ENCODE data around the gene IL1R1.

IL1R1 gene

DNA sequence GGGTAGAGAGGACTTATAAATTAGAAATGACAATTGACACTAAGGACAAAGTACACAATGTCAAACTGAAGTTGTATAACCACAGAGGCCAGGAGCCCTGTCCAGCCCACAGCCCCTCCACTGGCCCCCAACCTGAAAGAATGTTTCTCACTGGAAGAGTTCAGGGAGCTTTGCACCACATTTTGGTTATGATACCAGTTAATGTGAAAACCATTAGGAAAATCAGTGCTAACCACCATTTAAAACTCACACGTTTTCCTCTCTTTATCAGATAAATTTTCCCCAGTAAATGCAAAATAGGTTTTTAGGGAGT is 38.1 kb downstream of the IL1R1 start:
- Mint-ChIP-seq H3K9me3 (no peaks in the 10 kb centered on the region), H3K4me3 (no peak overlapping the region), H3K27ac (no peak overlapping the region), H3K4me1 (peaks cover 12% of the 10 kb centered on the region), H3K27me3 (ENCODE audit: low read depth) (peaks cover 9% of the 10 kb centered on the region), H3K36me3 (ENCODE audit: low read depth) (peaks cover 14% of the 10 kb centered on the region)
- TF ChIP-seq, protein P1, sequence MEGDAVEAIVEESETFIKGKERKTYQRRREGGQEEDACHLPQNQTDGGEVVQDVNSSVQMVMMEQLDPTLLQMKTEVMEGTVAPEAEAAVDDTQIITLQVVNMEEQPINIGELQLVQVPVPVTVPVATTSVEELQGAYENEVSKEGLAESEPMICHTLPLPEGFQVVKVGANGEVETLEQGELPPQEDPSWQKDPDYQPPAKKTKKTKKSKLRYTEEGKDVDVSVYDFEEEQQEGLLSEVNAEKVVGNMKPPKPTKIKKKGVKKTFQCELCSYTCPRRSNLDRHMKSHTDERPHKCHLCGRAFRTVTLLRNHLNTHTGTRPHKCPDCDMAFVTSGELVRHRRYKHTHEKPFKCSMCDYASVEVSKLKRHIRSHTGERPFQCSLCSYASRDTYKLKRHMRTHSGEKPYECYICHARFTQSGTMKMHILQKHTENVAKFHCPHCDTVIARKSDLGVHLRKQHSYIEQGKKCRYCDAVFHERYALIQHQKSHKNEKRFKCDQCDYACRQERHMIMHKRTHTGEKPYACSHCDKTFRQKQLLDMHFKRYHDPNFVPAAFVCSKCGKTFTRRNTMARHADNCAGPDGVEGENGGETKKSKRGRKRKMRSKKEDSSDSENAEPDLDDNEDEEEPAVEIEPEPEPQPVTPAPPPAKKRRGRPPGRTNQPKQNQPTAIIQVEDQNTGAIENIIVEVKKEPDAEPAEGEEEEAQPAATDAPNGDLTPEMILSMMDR (IDR thresholded peaks at IDR 0.05; ENCODE audit: unreplicated experiment in 3 of 3) = no peak

DNA sequence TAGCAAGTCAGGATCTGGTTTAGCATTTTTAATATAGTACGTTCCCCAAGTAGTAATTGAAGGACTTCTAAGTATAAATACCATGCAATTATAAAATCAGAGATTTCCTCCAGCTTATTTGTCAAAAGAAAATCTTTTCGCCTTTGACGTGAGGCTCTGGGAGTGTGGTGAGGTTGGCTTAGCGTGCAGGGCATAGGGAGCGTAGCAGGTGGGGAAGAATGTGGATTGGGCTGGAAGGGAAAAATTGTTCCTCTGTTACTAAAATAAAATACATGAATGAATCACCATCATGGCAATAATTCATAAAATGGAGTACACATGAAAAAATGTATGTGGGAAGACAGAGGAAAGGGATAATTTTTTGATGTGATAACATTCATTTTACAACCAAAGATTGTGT is 38.8 kb downstream of the IL1R1 start:
- TF ChIP-seq, protein P1 (IDR thresholded peaks at IDR 0.05; ENCODE audit: unreplicated experiment in 3 of 3) = no peak
- Mint-ChIP-seq H3K36me3 (ENCODE audit: low read depth) (peaks cover 9% of the 10 kb centered on the region), H3K9me3 (no peaks in the 10 kb centered on the region), H3K4me1 (peaks cover 12% of the 10 kb centered on the region), H3K27me3 (ENCODE audit: low read depth) (peaks cover 13% of the 10 kb centered on the region), H3K4me3 (no peak overlapping the region), H3K27ac (no peak overlapping the region)

DNA sequence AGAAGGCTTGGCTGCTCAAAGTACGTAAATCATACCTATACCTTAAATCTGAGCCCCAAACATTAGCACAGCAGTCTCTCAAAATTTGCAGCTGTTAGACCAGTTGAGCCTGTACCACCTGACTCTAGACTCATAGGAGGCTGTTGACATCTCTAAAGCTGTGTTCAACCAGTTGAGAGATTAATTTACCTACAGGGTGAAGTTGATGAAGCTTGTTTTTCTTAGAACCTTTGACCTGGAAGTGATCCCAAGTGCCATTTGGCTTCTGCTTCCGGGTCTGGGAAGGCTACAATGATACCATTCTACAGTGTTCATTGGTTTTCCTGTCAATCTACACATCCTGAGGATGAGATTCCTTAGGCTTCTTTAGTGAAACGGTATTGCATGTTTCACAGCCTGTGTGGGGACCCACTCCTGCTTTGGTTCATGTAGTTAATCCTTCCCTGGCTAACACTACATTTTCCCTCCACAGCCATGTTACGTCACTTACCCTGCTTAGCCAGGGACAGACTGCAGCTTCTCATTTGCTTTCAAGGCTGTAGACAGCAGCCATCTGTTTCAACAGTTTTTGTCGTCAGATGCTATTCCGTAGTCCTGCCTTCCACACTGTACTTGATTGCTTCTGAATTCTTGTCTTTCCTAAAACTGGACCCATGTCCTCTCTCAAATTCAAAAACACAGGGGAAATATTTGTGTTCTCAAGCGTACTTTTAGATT is 39.5 kb downstream of the IL1R1 start:
- peaks cover 18% of the 10 kb centered on the region for H3K27me3 Mint-ChIP-seq (ENCODE audit: low read depth)
- H3K36me3 Mint-ChIP-seq (ENCODE audit: low read depth) = peaks cover 6% of the 10 kb centered on the region
- H3K9me3 Mint-ChIP-seq = no peaks in the 10 kb centered on the region
- no peak overlapping the region for H3K27ac Mint-ChIP-seq
- no peak overlapping the region for H3K4me3 Mint-ChIP-seq
- TF ChIP-seq, protein P1 (IDR thresholded peaks at IDR 0.05; ENCODE audit: unreplicated experiment in 3 of 3) = no peak
- peaks cover 12% of the 10 kb centered on the region for H3K4me1 Mint-ChIP-seq

DNA sequence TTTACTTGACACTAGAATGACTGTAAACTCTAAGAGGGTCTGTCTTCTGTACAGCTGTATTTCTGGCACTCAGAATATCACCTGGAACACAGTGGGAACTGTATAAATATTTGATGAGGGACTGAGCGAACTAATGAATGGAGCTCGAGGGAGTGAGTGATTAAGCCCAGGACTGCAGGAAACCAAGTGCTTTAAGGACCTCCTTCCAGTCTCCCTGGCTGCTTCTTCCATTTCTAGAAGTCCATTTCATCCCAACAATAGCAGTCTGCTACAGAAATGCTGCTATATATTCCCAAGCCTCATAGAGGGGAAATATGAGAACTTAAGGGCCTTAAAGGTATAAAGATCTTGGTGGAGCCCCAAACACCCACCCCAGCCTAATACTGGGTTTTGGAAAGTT is 41.5 kb downstream of the IL1R1 start:
- no peak overlapping the region for H3K27ac Mint-ChIP-seq
- no peaks in the 10 kb centered on the region for H3K36me3 Mint-ChIP-seq (ENCODE audit: low read depth)
- TF ChIP-seq, protein P1 (IDR thresholded peaks at IDR 0.05; ENCODE audit: unreplicated experiment in 3 of 3) = no peak
- peaks cover 4% of the 10 kb centered on the region for H3K9me3 Mint-ChIP-seq
- peaks cover 26% of the 10 kb centered on the region for H3K27me3 Mint-ChIP-seq (ENCODE audit: low read depth)
- no peak overlapping the region for H3K4me3 Mint-ChIP-seq
- H3K4me1 Mint-ChIP-seq = peaks cover 12% of the 10 kb centered on the region

DNA sequence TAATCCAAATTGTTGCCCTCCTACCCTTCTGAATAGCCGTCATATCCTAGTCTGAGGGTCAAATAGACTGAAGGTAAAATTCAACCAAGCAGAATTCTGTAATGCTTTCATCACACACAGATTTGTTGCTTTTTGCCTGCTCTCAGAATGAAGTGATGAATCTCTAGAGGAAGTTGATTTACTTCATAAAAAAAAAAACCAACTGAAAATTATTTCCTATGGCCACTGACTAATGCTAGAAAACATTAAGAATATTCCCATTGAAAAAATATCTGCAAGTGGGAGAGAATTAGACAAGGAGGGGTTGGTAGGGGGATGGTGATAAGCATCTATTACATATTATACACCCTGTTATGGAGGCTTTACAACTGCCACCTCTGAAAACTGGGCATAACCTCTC is 42.0 kb downstream of the IL1R1 start:
- Mint-ChIP-seq H3K9me3 (peaks cover 4% of the 10 kb centered on the region), H3K4me3 (no peak overlapping the region), H3K27ac (no peak overlapping the region), H3K4me1 (peaks cover 12% of the 10 kb centered on the region), H3K36me3 (ENCODE audit: low read depth) (no peaks in the 10 kb centered on the region), H3K27me3 (ENCODE audit: low read depth) (peaks cover 26% of the 10 kb centered on the region)
- TF ChIP-seq, protein P1 (IDR thresholded peaks at IDR 0.05; ENCODE audit: unreplicated experiment in 3 of 3) = no peak

DNA sequence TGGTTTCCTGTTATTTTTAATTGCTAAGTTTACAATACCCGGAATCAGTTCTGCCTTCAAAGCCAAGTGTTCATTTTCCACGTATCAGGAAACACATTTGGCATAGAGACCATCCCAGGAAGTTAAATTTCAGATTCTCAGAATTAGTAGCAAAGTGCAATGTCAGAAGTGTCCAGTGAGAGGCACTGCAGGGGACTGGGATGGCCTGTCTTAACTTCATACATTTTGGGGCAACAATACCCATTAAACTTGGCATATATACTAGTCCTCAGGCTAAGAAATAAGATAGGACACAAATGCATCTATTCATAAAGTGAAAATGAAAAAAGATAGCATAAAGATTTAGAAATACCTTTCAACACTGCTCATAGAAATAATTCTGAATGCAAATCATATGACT is 42.8 kb downstream of the IL1R1 start:
- peaks cover 4% of the 10 kb centered on the region for H3K9me3 Mint-ChIP-seq

More for the DNA sequence above, 42.8 kb downstream of the IL1R1 start:
- no peak overlapping the region for H3K27ac Mint-ChIP-seq
- TF ChIP-seq, protein P1 (IDR thresholded peaks at IDR 0.05; ENCODE audit: unreplicated experiment in 3 of 3) = peak in 1 of 3 experiments; percentile 19
- peaks cover 15% of the 10 kb centered on the region for H3K4me1 Mint-ChIP-seq
- H3K27me3 Mint-ChIP-seq (ENCODE audit: low read depth) = peaks cover 26% of the 10 kb centered on the region
- no peaks in the 10 kb centered on the region for H3K36me3 Mint-ChIP-seq (ENCODE audit: low read depth)
- H3K4me3 Mint-ChIP-seq = no peak overlapping the region

Data from nephron (organoid).